ENCODE results near the gene FAM20A. TPM values are rescaled to one million over a fixed set of nuclear protein-coding genes. Genes with fewer than 3 reads are reported as not detected.

The FAM20A gene
- total and polyA plus RNA-seq, 11 donors: 2.6 to 37.9 (median 8.8) TPM

GRCh38 chr17:68579194-68579927 lies 21.8 kb downstream of the FAM20A start:
- Histone ChIP-seq H3K36me3 (no peaks in the 10 kb centered on the region), H3K4me1 (peaks cover 0 to 48% (median 1%) of the 10 kb centered on the region in 12 donors), H3K4me3 (no peak overlapping the region), H3K27ac (peak overlapping the region in 5 of 12 donors; percentile 4 to 92 (median 24)), H3K27me3 (no peaks in the 10 kb centered on the region), H3K9me3 (peaks cover 0 to 8% (median 0%) of the 10 kb centered on the region in 12 donors)
- no peak for ATAC-seq
- intact Hi-C loops (cut with DNase I): no loop called here
- DNase-seq: no peak
- WGBS, 4 donors: 85 to 94% (median 88%) methylated on average over 8 of the region's 8 CpGs
- no peak for TF ChIP-seq POLR2A (IDR thresholded peaks at IDR 0.05)
- TF ChIP-seq CTCF (IDR thresholded peaks at IDR 0.05): no peak

GRCh38 chr17:68578236-68578635 lies 22.9 kb downstream of the FAM20A start:
- ATAC-seq (no peak), DNase-seq (no peak)
- TF ChIP-seq CTCF (IDR thresholded peaks at IDR 0.05) (no peak), POLR2A (IDR thresholded peaks at IDR 0.05) (no peak)
- peaks cover 0 to 8% (median 0%) of the 10 kb centered on the region in 12 donors for H3K9me3 ChIP-seq
- peak overlapping the region in 1 of 12 donors; percentile 53 for H3K27ac ChIP-seq
- intact Hi-C loops (cut with DNase I): no loop called here
- peaks cover 0 to 55% (median 1%) of the 10 kb centered on the region in 12 donors for H3K4me1 ChIP-seq
- 90 to 98% (median 93%) methylated on average over 3 of the region's 3 CpGs for WGBS, 4 donors
- H3K27me3 ChIP-seq: no peaks in the 10 kb centered on the region
- no peaks in the 10 kb centered on the region for H3K36me3 ChIP-seq
- H3K4me3 ChIP-seq: no peak overlapping the region

- Histone ChIP-seq H3K27me3 (no peaks in the 10 kb centered on the region), H3K9me3 (peaks cover 0 to 8% (median 0%) of the 10 kb centered on the region in 12 donors), H3K4me3 (no peak overlapping the region), H3K27ac (peak overlapping the region in 5 of 12 donors; percentile 2 to 64 (median 18)), H3K4me1 (peaks cover 0 to 61% (median 1%) of the 10 kb centered on the region in 12 donors), H3K36me3 (no peaks in the 10 kb centered on the region)
- 79 to 89% (median 85%) methylated on average over 3 of the region's 3 CpGs for WGBS, 4 donors
- TF ChIP-seq CTCF (IDR thresholded peaks at IDR 0.05) (peak in 1 of 12 donors; percentile 4), POLR2A (IDR thresholded peaks at IDR 0.05) (no peak)
- intact Hi-C loops (cut with DNase I): no loop called here
- ATAC-seq: no peak
- DNase-seq: no peak
Observed at GRCh38 chr17:68577497-68577821, 23.7 kb downstream of the FAM20A start.

GRCh38 chr17:68576811-68577496 lies 24.2 kb downstream of the FAM20A start:
- no peak overlapping the region for H3K4me3 ChIP-seq
- H3K4me1 ChIP-seq: peaks cover 0 to 60% (median 1%) of the 10 kb centered on the region in 12 donors
- H3K36me3 ChIP-seq: no peaks in the 10 kb centered on the region
- TF ChIP-seq POLR2A (IDR thresholded peaks at IDR 0.05) (no peak), CTCF (IDR thresholded peaks at IDR 0.05) (peak in 1 of 12 donors; percentile 7)
- 66 to 73% (median 67%) methylated on average over 8 of the region's 8 CpGs for WGBS, 4 donors
- H3K27me3 ChIP-seq: no peaks in the 10 kb centered on the region
- peak; percentile 53 to 87 (median 74) for ATAC-seq
- DNase-seq: peak in 4 of 5 donors; percentile 36 to 62 (median 44)
- intact Hi-C loops (cut with DNase I): no loop called here
- H3K9me3 ChIP-seq: peaks cover 0 to 8% (median 0%) of the 10 kb centered on the region in 12 donors
- peak overlapping the region in 8 of 12 donors; percentile 1 to 71 (median 36) for H3K27ac ChIP-seq

Measured in heart left ventricle (tissue), 16 donors.